Bronchial epithelial cell (primary cell): Measurements from ENCODE around the gene MARCHF5. TPM values are rescaled to one million over a fixed set of nuclear protein-coding genes. Genes with fewer than 3 reads are reported as not detected.

Experiments used
- DNase-seq: peaks from one replicate; pipeline ENCODE4 v3.0.0-alpha.2; 2010; ENCODE audit warnings: low read depth
- FAIRE-seq: peaks from 2 replicates; lab custom pipeline; 2011; peaks lifted over from hg19 to GRCh38; lab: Jason Lieb, UNC
- H3K27me3 ChIP-seq: 2 replicates; pipeline ENCODE4 v1.5.1; 2011; ENCODE audit warnings: low read length; ENCODE audit not compliant: control insufficient read depth, insufficient read depth
- H3K36me3 ChIP-seq: 2 replicates; pipeline ENCODE4 v1.5.1; 2011; ENCODE audit warnings: low read length; ENCODE audit not compliant: control insufficient read depth, insufficient read depth
- H3K4me3 ChIP-seq: 2 replicates; pipeline ENCODE4 v1.5.1; 2011; ENCODE audit warnings: mild to moderate bottlenecking, low read depth, low read length, control low read depth
- CTCF ChIP-seq: IDR thresholded peaks from 2 replicates; pipeline ENCODE4 v1.5.1; 2011; ENCODE audit warnings: mild to moderate bottlenecking, moderate library complexity, low read length, control low read depth, inconsistent platforms; ENCODE audit not compliant: insufficient read depth, severe bottlenecking
- total RNA-seq: library from RNA; depleted of rRNA; stranded (reverse); fragments of >200 nt; gene quantifications from 2 replicates; pipeline ENCODE4 v1.2.1, GENCODE V29; 2014

Gene MARCHF5
- total RNA-seq, 1 donor from 2014 or later, result 23.2 TPM

- H3K27me3 ChIP-seq, result no peaks in the 10 kb centered on the region
- H3K4me3 ChIP-seq, result no peak overlapping the region
- DNase-seq (no peak), FAIRE-seq (no peak)
- TF ChIP-seq CTCF, result no peak
- H3K36me3 ChIP-seq, result no peaks in the 10 kb centered on the region
Observed at GRCh38 chr10:92248566-92248965, 42.4 kb upstream of the MARCHF5 start.

- FAIRE-seq (no peak), DNase-seq (peak; percentile 33)
- H3K27me3 ChIP-seq, result no peaks in the 10 kb centered on the region
- no peak for TF ChIP-seq CTCF
- no peak overlapping the region for H3K4me3 ChIP-seq
- H3K36me3 ChIP-seq, result no peaks in the 10 kb centered on the region
Observed at GRCh38 chr10:92263396-92263795, 27.6 kb upstream of the MARCHF5 start.

- no peak overlapping the region for H3K4me3 ChIP-seq
Observed at GRCh38 chr10:92264249-92264648, 26.7 kb upstream of the MARCHF5 start.

GRCh38 chr10:92265687-92266258, 25.2 kb upstream of the MARCHF5 start:
- no peak for FAIRE-seq
- no peak for TF ChIP-seq CTCF
- no peaks in the 10 kb centered on the region for H3K27me3 ChIP-seq
- no peak overlapping the region for H3K4me3 ChIP-seq
- DNase-seq, result no peak
- H3K36me3 ChIP-seq, result no peaks in the 10 kb centered on the region

More at GRCh38 chr10:92264249-92264648, 26.7 kb upstream of the MARCHF5 start:
- no peaks in the 10 kb centered on the region for H3K36me3 ChIP-seq
- no peaks in the 10 kb centered on the region for H3K27me3 ChIP-seq
- no peak for TF ChIP-seq CTCF
- no peak for FAIRE-seq
- peak; percentile 30 for DNase-seq

GRCh38 chr10:92267343-92267742, 23.6 kb upstream of the MARCHF5 start:
- TF ChIP-seq CTCF, result no peak
- no peaks in the 10 kb centered on the region for H3K36me3 ChIP-seq
- no peak overlapping the region for H3K4me3 ChIP-seq
- FAIRE-seq (peak; percentile 18), DNase-seq (no peak)
- no peaks in the 10 kb centered on the region for H3K27me3 ChIP-seq

GRCh38 chr10:92268748-92269147, 22.2 kb upstream of the MARCHF5 start:
- no peak for FAIRE-seq
- H3K4me3 ChIP-seq, result no peak overlapping the region
- no peaks in the 10 kb centered on the region for H3K27me3 ChIP-seq
- DNase-seq, result no peak
- no peak for TF ChIP-seq CTCF
- no peaks in the 10 kb centered on the region for H3K36me3 ChIP-seq
